ENCODE data around the gene SRGAP2C. TPM values are rescaled to one million over a fixed set of nuclear protein-coding genes. Genes with fewer than 3 reads are reported as not detected.
"Not testable (repeated sequence)": the region's sequence is repeated elsewhere in the genome, so short reads cannot be mapped to it uniquely, and the experiment has no call there.

Gene SRGAP2C
- total RNA-seq, 3 donors from 2014 or later: 5.4 to 27.8 (median 12.3) TPM

GRCh38 chr1:121293263-121294204 is 108.8 kb downstream of the SRGAP2C start:
- intact Hi-C loops (cut with DNase I, micrococcal nuclease); ATAC-seq; H3K36me3 ChIP-seq (ENCODE audit: low read depth); H3K9me3 ChIP-seq; DNase-seq; H3K4me1 ChIP-seq (ENCODE audit: low read depth); H3K4me3 ChIP-seq: not testable (repeated sequence)

GRCh38 chr1:121294205-121294570 is 109.4 kb downstream of the SRGAP2C start:
- ATAC-seq; intact Hi-C loops (cut with DNase I, micrococcal nuclease); H3K4me1 ChIP-seq (ENCODE audit: low read depth); DNase-seq; H3K4me3 ChIP-seq; H3K36me3 ChIP-seq (ENCODE audit: low read depth); H3K9me3 ChIP-seq: not testable (repeated sequence)

- intact Hi-C loops (cut with DNase I, micrococcal nuclease): not testable (repeated sequence)
Observed at GRCh38 chr1:121296563-121296962, 111.8 kb downstream of the SRGAP2C start.

GRCh38 chr1:121298529-121298928 is 113.8 kb downstream of the SRGAP2C start:
- H3K36me3 ChIP-seq (ENCODE audit: low read depth); intact Hi-C loops (cut with DNase I, micrococcal nuclease); H3K4me3 ChIP-seq; ATAC-seq; H3K4me1 ChIP-seq (ENCODE audit: low read depth); DNase-seq; H3K9me3 ChIP-seq: not testable (repeated sequence)

More at GRCh38 chr1:121296563-121296962, 111.8 kb downstream of the SRGAP2C start:
- not testable (repeated sequence) for H3K4me1 ChIP-seq (ENCODE audit: low read depth); H3K4me3 ChIP-seq; H3K9me3 ChIP-seq; DNase-seq; ATAC-seq; H3K36me3 ChIP-seq (ENCODE audit: low read depth)

GRCh38 chr1:121299514-121300149 is 114.9 kb downstream of the SRGAP2C start:
- H3K4me3 ChIP-seq; intact Hi-C loops (cut with DNase I, micrococcal nuclease); H3K36me3 ChIP-seq (ENCODE audit: low read depth); H3K9me3 ChIP-seq; DNase-seq; H3K4me1 ChIP-seq (ENCODE audit: low read depth): not testable (repeated sequence)
- ATAC-seq: peak; percentile 69

- H3K4me1 ChIP-seq (ENCODE audit: low read depth); intact Hi-C loops (cut with DNase I, micrococcal nuclease); H3K9me3 ChIP-seq; H3K4me3 ChIP-seq; H3K36me3 ChIP-seq (ENCODE audit: low read depth); DNase-seq; ATAC-seq: not testable (repeated sequence)
Observed at GRCh38 chr1:121301876-121302275, 117.1 kb downstream of the SRGAP2C start.

GRCh38 chr1:121307759-121308158 is 123.0 kb downstream of the SRGAP2C start:
- ATAC-seq; H3K4me3 ChIP-seq; H3K36me3 ChIP-seq (ENCODE audit: low read depth); H3K4me1 ChIP-seq (ENCODE audit: low read depth); H3K9me3 ChIP-seq; intact Hi-C loops (cut with DNase I, micrococcal nuclease); DNase-seq: not testable (repeated sequence)

- ATAC-seq; H3K4me3 ChIP-seq; H3K9me3 ChIP-seq; intact Hi-C loops (cut with DNase I, micrococcal nuclease); H3K4me1 ChIP-seq (ENCODE audit: low read depth); DNase-seq; H3K36me3 ChIP-seq (ENCODE audit: low read depth): not testable (repeated sequence)
Observed at GRCh38 chr1:121315509-121315908, 130.7 kb downstream of the SRGAP2C start.

- intact Hi-C loops (cut with DNase I, micrococcal nuclease): not testable (repeated sequence)
Observed at GRCh38 chr1:121316081-121316480, 131.3 kb downstream of the SRGAP2C start.

GRCh38 chr1:121317491-121318468 is 133.0 kb downstream of the SRGAP2C start:
- DNase-seq; intact Hi-C loops (cut with DNase I, micrococcal nuclease); H3K4me3 ChIP-seq; H3K36me3 ChIP-seq (ENCODE audit: low read depth); H3K9me3 ChIP-seq; H3K4me1 ChIP-seq (ENCODE audit: low read depth); ATAC-seq: not testable (repeated sequence)

More at GRCh38 chr1:121316081-121316480, 131.3 kb downstream of the SRGAP2C start:
- DNase-seq; H3K9me3 ChIP-seq; H3K36me3 ChIP-seq (ENCODE audit: low read depth); H3K4me3 ChIP-seq; H3K4me1 ChIP-seq (ENCODE audit: low read depth); ATAC-seq: not testable (repeated sequence)

GRCh38 chr1:121318687-121319086 is 133.9 kb downstream of the SRGAP2C start:
- intact Hi-C loops (cut with DNase I, micrococcal nuclease); DNase-seq; H3K36me3 ChIP-seq (ENCODE audit: low read depth); H3K9me3 ChIP-seq; ATAC-seq; H3K4me3 ChIP-seq; H3K4me1 ChIP-seq (ENCODE audit: low read depth): not testable (repeated sequence)

- H3K4me3 ChIP-seq; ATAC-seq; H3K9me3 ChIP-seq; H3K36me3 ChIP-seq (ENCODE audit: low read depth); DNase-seq; H3K4me1 ChIP-seq (ENCODE audit: low read depth); intact Hi-C loops (cut with DNase I, micrococcal nuclease): not testable (repeated sequence)
Observed at GRCh38 chr1:121321660-121322059, 136.9 kb downstream of the SRGAP2C start.

- ATAC-seq; H3K4me3 ChIP-seq; H3K9me3 ChIP-seq; H3K4me1 ChIP-seq (ENCODE audit: low read depth); H3K36me3 ChIP-seq (ENCODE audit: low read depth); DNase-seq; intact Hi-C loops (cut with DNase I, micrococcal nuclease): not testable (repeated sequence)
Observed at GRCh38 chr1:121324726-121325125, 140.0 kb downstream of the SRGAP2C start.

Measured in mucosa of descending colon (tissue), 3 donors.